Suprapubic skin (tissue), 4 donors: ENCODE data around the gene SDR42E2. TPM values are rescaled to one million over a fixed set of nuclear protein-coding genes. Genes with fewer than 3 reads are reported as not detected.
"Not testable (repeated sequence)": the region's sequence is repeated elsewhere in the genome, so short reads cannot be mapped to it uniquely, and the experiment has no call there.

Experiments
- DNase-seq, 2 donors: peaks; one replicate each; pipeline ENCODE4 v3.0.0-alpha.2; 2019; ENCODE audit warnings: low spot score in 2 of 2
- H3K27ac ChIP-seq: fragments of 200-600 bp; sonication (generic); one replicate; pipeline ENCODE4 v1.5.1; 2019
- H3K27me3 ChIP-seq: fragments of 200-600 bp; sonication (generic); one replicate; pipeline ENCODE4 v1.5.1; 2019
- H3K36me3 ChIP-seq: fragments of 200-600 bp; sonication (generic); one replicate; pipeline ENCODE4 v1.5.1; 2019
- H3K4me1 ChIP-seq: fragments of 200-600 bp; sonication (generic); one replicate; pipeline ENCODE4 v1.5.1; 2019
- H3K4me3 ChIP-seq: fragments of 200-600 bp; sonication (generic); one replicate; pipeline ENCODE4 v1.5.1; 2019; ENCODE audit warnings: mild to moderate bottlenecking
- H3K9me3 ChIP-seq: fragments of 200-600 bp; sonication (generic); one replicate; pipeline ENCODE4 v1.5.1; 2019
- EP300 ChIP-seq: sonication (generic); formaldehyde crosslinking; IDR thresholded peaks from one replicate; pipeline ENCODE4 v1.6.1; 2017; ENCODE audit warnings: antibody characterized with exemption
- POLR2A ChIP-seq, 2 donors: fragments of 450-650 bp; IDR thresholded peaks; one replicate each; pipeline ENCODE4 v1.6.1; 2017; ENCODE audit warnings: antibody characterized with exemption in 2 of 2, mild to moderate bottlenecking in 2 of 2, moderate library complexity in 2 of 2
- POLR2AphosphoS5 ChIP-seq, 3 donors: sonication (generic); formaldehyde crosslinking; IDR thresholded peaks; one replicate each; pipeline ENCODE4 v1.6.1; 2017; ENCODE audit warnings: antibody characterized with exemption in 3 of 3
- WGBS: methylation state at CpG from one replicate; pipeline ENCODE4 v1.1.5; 2018; 5-methylcytosine and 5-hydroxymethylcytosine counted together
- total RNA-seq, 4 donors: library from RNA; depleted of rRNA; stranded (reverse); fragments of >200 nt; gene quantifications; one replicate each; pipeline ENCODE4 v1.1.0, GENCODE V29; 2016
- TF ChIP-seq, protein P1 (sequence below), 2 donors: fragments of 200-600 bp in 1 of 2; fragments of 450-650 bp in 1 of 2; sonication (generic) in 1 of 2; IDR thresholded peaks; one replicate each; pipeline ENCODE4 v1.5.1; 2016 to 2019; ENCODE audit warnings: antibody characterized with exemption in 2 of 2, mild to moderate bottlenecking in 1 of 2, moderate library complexity in 1 of 2

Gene SDR42E2
- total RNA-seq, 4 donors from 2014 or later = not detected

DNA sequence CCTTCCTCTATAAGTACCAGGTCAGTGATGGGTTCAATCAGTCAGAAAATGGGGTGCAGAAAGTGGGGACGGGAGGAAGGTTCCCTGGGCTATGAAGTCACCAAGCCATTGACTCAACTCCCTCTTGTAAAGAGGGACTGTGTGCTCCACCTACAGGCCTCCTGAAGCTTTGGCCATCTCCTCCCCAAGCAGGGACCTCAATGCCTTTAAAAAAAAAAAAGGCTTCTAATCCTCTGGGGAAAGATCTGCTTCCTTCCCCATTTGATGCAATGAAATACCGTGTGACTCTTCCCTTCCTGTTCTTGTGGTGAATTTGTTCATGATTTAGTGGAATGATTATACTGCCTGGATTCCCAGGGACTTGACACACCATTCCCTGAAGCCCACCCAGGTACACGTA, 39.2 kb upstream of the SDR42E2 start:
- no peaks in the 10 kb centered on the region for H3K36me3 ChIP-seq
- no peak for DNase-seq

DNA sequence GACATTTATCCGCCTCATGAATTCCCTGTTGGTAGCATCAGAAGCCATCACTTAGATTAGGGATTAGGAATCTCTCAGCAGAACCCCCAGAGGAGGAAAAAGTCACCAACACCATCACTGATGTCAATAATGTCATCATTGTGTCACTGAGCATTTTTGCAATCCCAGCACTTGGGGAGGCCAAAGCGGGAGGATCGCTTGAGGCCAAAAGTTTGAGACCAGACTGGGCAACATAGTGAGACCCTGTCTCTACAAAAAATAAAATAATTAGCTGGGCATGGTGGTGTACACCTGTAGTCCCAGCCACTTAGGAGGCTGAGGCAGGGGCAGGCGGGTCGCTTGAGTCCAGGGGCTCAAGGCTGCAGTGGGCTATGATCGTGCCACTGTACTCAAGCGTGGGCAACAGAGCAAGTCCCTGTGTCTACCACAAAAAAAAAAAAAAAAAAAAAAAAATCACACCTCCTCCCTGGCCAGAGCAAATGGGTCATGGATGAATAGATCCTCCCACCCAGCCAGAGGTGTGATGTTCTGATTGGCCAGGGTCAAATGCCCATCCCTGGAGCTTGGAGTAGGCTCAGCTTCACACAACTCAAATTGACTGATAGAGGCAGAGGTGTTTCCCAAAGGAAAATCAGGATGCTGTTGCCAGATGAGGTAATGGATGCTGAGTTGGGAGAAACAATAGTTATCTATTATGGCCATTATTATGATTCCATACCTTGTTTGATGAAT, 38.4 kb upstream of the SDR42E2 start:
- WGBS = 90% methylated on average over 7 of the region's 7 CpGs
- TF ChIP-seq, protein P1, sequence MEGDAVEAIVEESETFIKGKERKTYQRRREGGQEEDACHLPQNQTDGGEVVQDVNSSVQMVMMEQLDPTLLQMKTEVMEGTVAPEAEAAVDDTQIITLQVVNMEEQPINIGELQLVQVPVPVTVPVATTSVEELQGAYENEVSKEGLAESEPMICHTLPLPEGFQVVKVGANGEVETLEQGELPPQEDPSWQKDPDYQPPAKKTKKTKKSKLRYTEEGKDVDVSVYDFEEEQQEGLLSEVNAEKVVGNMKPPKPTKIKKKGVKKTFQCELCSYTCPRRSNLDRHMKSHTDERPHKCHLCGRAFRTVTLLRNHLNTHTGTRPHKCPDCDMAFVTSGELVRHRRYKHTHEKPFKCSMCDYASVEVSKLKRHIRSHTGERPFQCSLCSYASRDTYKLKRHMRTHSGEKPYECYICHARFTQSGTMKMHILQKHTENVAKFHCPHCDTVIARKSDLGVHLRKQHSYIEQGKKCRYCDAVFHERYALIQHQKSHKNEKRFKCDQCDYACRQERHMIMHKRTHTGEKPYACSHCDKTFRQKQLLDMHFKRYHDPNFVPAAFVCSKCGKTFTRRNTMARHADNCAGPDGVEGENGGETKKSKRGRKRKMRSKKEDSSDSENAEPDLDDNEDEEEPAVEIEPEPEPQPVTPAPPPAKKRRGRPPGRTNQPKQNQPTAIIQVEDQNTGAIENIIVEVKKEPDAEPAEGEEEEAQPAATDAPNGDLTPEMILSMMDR (IDR thresholded peaks at IDR 0.05) = no peak
- TF ChIP-seq POLR2AphosphoS5 (IDR thresholded peaks at IDR 0.05) = no peak
- no peak for TF ChIP-seq EP300
- no peak for TF ChIP-seq POLR2A (IDR thresholded peaks at IDR 0.05)

More for the DNA sequence above, 39.2 kb upstream of the SDR42E2 start:
- no peak overlapping the region for H3K27ac ChIP-seq
- H3K9me3 ChIP-seq = no peaks in the 10 kb centered on the region
- WGBS = 52% methylated on average over 3 of the region's 3 CpGs
- no peaks in the 10 kb centered on the region for H3K27me3 ChIP-seq
- TF ChIP-seq EP300 (no peak), POLR2AphosphoS5 (IDR thresholded peaks at IDR 0.05) (no peak), POLR2A (IDR thresholded peaks at IDR 0.05) (no peak)
- TF ChIP-seq, protein P1 (IDR thresholded peaks at IDR 0.05) = no peak
- no peaks in the 10 kb centered on the region for H3K4me1 ChIP-seq
- H3K4me3 ChIP-seq = no peak overlapping the region

DNA sequence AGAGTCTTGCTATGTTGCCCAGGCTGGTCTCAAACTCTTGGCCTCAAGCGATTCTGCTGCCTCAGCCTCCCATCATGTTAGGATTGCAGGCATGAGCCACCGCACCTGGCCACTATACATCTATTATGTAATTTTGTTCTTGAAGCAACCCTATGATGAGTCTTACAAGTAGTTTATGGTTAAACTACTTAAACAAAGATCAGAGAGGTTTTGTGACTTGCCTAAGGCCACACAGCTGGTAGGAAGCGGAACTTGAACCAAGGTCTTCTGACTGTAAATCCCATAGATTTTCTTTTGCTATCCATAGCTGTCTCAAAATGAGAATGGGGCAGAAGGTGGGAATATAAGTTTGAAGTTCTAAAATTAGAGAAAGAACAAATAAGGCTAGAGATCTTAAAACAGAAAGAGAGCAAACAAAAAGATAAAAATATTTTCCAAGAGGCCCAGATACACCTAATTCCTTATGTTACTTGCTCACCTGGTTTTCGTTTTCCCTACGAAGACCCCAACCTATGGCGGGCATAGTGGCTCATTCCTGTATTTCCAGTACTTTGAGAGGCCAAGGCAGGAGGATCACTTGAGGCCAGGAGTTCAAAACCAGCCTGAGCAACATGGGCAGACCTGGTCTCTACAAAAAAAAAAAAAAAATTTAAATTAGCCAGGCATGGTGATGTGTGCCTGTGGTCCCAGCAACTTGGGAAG, 37.6 kb upstream of the SDR42E2 start:
- no peak overlapping the region for H3K27ac ChIP-seq
- H3K4me3 ChIP-seq = no peak overlapping the region
- no peaks in the 10 kb centered on the region for H3K9me3 ChIP-seq
- no peaks in the 10 kb centered on the region for H3K4me1 ChIP-seq
- TF ChIP-seq EP300 (no peak), POLR2A (IDR thresholded peaks at IDR 0.05) (no peak), POLR2AphosphoS5 (IDR thresholded peaks at IDR 0.05) (no peak)
- TF ChIP-seq, protein P1 (IDR thresholded peaks at IDR 0.05) = no peak
- 93% methylated on average over 6 of the region's 6 CpGs for WGBS
- H3K27me3 ChIP-seq = no peaks in the 10 kb centered on the region
- H3K36me3 ChIP-seq = no peaks in the 10 kb centered on the region
- no peak for DNase-seq

More for the DNA sequence above, 38.4 kb upstream of the SDR42E2 start:
- Histone ChIP-seq H3K9me3 (no peaks in the 10 kb centered on the region), H3K27me3 (no peaks in the 10 kb centered on the region), H3K4me3 (no peak overlapping the region), H3K4me1 (no peaks in the 10 kb centered on the region), H3K36me3 (no peaks in the 10 kb centered on the region), H3K27ac (no peak overlapping the region)
- DNase-seq = no peak

DNA sequence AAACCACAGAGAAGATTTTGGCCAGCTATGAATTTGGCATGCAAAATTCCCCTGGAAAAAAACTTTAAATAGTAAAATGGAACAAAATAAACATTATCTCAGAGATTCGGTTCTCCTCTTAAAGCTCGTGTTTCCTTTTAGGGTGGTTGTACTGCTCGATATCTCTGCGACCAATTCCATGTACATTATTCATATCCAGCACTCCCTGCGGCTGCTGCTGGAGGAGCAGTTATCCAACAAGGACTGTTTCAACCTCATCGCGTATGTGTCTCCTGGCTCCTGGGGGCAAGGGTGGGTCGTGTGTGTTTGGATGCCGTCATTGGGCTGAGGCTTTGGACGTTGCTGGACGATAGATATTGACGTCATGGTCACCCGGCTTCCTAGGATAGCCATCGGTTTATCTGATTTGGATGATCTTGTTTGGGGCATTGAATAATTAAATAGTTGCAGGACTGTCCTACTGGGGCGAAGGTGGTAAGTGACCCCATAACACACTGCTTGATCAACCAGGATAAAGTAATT, 36.2 kb upstream of the SDR42E2 start:
- Histone ChIP-seq H3K4me1 (no peaks in the 10 kb centered on the region), H3K4me3 (no peak overlapping the region), H3K9me3 (no peaks in the 10 kb centered on the region), H3K27me3 (no peaks in the 10 kb centered on the region), H3K36me3 (no peaks in the 10 kb centered on the region), H3K27ac (no peak overlapping the region)
- TF ChIP-seq POLR2A (IDR thresholded peaks at IDR 0.05) (no peak), EP300 (no peak), POLR2AphosphoS5 (IDR thresholded peaks at IDR 0.05) (no peak)
- TF ChIP-seq, protein P1 (IDR thresholded peaks at IDR 0.05) = no peak
- no peak for DNase-seq
- WGBS = 91% methylated on average over 15 of the region's 15 CpGs

DNA sequence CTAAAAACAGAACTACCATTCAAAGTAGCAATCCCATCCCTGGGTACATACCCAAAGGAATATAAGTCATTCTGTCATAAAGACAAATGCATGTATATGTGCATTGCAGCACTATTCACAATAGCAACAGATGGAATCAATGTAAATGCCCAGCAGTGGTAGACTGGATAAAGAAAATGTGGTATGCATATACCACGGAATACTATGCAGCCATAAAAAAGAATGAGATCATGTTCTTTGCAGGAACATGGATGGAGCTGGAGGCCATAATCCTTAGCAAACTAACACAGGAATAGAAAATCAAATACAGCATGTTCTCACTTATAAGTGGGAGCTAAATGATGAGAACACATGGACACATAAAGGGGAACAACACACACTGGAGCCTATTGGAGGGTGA, 33.8 kb upstream of the SDR42E2 start:
- not testable (repeated sequence) for H3K27me3 ChIP-seq, H3K27ac ChIP-seq, DNase-seq, H3K9me3 ChIP-seq, H3K4me1 ChIP-seq, H3K4me3 ChIP-seq, H3K36me3 ChIP-seq
- WGBS = 91% methylated on average over 1 of the region's 1 CpG
